Measurements from ENCODE around the gene SLC35B2.

Gene SLC35B2

DNA sequence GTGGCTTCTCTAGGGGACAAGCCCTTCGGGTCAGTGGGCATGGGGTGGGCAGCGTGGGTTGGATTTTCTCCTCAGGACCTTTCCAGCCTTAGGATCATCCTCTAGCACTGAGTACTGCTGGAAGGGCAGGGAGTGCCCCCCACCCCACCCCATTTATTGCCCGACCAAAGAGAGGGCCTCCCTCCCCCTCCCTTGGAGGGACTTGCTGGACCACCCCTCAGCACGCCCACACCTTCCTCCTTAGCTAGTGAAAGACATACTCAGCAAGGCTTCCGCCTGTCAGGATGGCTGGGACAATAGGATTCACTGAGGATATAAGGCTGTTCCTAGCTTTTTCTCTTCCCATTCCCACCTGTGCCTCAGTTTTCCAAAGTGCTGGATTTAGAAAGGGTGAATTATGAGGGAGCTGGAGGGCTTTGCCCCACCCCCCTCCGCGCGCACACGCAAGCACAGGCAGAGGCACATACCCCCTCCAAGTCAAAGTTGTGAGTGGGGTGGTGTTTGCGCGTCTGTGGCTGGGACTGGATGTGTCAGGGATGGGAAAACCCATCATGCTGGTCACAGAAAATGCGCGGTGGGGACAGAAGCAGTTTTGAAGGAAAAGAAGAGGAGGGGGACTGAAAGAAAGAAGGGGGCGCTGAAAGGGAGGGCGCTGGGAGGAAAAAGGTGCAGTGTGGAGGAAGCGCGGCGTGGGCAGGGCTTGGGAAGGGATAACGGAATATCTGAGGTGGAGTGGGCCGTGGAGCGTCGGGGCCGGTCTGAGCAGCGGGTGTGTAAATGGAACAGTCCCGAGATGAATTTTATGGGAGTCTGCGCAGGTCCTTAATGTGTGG lies 34.6 kb downstream of the SLC35B2 start:
- H3K4me3 ChIP-seq (replicated peaks; ENCODE audit: low read depth, low read length) = peak overlapping the region; percentile 52
- TF ChIP-seq, protein P1, sequence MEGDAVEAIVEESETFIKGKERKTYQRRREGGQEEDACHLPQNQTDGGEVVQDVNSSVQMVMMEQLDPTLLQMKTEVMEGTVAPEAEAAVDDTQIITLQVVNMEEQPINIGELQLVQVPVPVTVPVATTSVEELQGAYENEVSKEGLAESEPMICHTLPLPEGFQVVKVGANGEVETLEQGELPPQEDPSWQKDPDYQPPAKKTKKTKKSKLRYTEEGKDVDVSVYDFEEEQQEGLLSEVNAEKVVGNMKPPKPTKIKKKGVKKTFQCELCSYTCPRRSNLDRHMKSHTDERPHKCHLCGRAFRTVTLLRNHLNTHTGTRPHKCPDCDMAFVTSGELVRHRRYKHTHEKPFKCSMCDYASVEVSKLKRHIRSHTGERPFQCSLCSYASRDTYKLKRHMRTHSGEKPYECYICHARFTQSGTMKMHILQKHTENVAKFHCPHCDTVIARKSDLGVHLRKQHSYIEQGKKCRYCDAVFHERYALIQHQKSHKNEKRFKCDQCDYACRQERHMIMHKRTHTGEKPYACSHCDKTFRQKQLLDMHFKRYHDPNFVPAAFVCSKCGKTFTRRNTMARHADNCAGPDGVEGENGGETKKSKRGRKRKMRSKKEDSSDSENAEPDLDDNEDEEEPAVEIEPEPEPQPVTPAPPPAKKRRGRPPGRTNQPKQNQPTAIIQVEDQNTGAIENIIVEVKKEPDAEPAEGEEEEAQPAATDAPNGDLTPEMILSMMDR (IDR thresholded peaks at IDR 0.05; ENCODE audit: low read length, missing control alignments) = no peak
- DNase-seq (ENCODE audit: low read depth) = no peak

DNA sequence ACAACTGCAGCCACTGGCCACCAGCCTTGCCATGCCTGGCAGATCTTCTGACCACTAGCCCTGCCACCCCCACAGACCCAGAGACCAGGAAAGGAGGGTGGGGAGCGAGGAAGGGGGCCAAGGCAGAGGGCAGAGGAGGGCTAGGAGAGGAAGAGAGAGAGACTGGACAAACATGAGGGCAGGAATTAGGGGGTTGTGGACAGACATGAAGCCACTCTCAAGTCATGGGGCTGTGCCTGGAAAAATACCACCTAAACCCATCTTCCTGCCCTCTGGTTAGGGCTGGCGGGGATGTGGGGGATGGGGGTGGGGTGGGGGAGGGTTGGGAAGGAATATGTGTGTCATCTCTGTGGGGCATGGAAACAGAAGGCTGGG lies 35.4 kb downstream of the SLC35B2 start:
- TF ChIP-seq, protein P1 (IDR thresholded peaks at IDR 0.05; ENCODE audit: low read length, missing control alignments) = no peak
- no peak for DNase-seq (ENCODE audit: low read depth)
- H3K4me3 ChIP-seq (replicated peaks; ENCODE audit: low read depth, low read length) = no peak overlapping the region

DNA sequence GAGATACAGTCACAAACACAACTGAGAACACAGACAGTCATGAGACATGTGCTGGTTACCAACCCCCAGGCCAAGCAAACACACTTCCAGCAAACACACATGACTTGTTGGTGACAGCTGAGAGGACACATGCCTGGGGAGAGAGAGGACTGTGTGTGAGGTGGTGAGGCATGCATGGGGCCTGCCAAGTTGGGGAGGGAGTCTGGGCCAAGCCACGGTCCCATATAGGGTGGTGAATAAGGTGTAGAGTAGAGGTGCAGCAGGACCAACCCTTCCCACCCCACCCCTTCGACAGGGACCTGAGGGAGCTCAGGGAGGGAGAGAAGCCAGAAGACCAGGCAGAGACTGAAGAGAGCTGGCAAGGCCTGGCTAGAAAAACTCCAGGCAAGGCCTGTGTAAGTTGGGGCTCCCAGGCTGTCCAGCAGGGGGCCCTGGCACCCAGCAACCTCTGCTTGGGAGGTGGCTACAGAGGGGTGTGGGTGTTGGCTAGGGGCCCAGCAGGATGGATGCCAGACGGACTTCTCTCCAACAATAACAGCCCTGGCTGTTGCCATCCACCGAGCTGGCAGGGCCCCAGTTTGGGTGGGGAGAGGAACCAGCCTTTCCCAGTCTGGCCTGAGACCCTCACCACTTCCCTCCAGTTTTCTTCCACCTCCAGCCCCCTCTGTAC lies 35.9 kb downstream of the SLC35B2 start:
- no peak overlapping the region for H3K4me3 ChIP-seq (replicated peaks; ENCODE audit: low read depth, low read length)
- DNase-seq (ENCODE audit: low read depth) = peak; percentile 87
- TF ChIP-seq, protein P1 (IDR thresholded peaks at IDR 0.05; ENCODE audit: low read length, missing control alignments) = peak; percentile 87

DNA sequence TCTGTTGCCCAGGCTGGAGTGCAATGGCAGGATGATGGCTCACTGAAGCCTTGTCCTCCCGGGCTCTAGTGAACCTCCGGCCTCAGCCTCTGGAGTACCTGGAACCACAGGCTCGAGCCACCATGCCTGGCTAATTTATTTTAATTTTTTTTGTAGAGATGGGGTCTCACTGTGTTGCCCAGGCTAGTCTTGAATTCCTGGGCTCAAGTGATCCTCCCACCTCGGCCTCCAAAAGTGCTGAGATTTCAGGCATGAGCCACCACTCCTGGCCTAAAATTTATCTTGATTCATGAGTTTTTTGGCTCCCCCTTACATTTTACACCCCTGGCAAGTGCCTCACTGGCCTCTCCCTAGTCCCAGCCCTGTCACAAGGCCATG lies 36.4 kb downstream of the SLC35B2 start:
- TF ChIP-seq, protein P1 (IDR thresholded peaks at IDR 0.05; ENCODE audit: low read length, missing control alignments) = no peak

DNA sequence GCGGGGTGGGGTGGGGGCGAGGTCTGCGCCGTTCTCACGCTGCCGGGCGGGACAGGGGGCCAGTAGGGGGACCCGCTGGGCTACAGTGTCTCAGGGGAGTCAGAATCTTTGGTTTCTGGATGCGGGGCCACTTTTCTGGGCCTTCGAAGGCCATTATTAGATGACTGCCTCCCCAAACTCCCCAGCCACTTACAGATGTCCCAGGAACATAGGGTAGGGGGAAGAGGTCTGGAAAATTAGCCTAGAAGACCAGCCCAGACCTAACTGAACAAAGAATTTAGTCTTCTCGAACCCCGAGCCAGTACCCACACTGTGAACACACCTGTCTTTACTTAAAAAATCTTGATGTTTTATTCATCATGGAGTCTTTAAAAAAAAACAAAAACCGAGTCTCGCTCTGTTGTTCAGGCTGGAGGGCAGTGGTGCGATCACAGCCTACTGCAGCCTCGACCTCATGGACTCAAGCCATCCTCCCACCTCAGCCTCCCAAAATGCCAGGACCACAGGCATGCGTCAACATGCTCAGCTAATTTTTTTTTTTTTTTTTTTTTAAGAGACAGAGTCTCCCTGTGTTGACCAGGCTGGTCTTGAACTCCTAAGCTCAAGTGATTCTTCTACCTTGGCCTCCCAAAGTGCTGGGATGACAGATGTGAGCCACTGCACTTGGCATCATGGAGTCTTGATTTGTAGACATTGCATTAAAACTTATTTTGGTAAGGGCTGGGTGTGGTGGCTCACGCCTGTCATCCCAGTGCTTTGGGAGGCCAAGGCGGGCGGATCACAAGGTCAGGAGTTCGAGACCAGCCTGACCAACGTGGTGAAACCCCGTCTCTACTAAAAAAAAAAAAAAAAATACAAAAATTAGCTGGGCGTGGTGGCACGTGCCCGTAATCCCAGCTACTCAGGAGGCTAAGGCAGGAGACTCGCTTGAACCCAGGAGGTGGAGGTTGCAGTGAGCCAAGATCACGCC lies 37.2 kb downstream of the SLC35B2 start:
- H3K4me3 ChIP-seq (replicated peaks; ENCODE audit: low read depth, low read length) = peak overlapping the region; percentile 44
- TF ChIP-seq, protein P1 (IDR thresholded peaks at IDR 0.05; ENCODE audit: low read length, missing control alignments) = no peak
- DNase-seq (ENCODE audit: low read depth) = no peak

More for the DNA sequence above, 36.4 kb downstream of the SLC35B2 start:
- no peak overlapping the region for H3K4me3 ChIP-seq (replicated peaks; ENCODE audit: low read depth, low read length)
- DNase-seq (ENCODE audit: low read depth) = no peak

DNA sequence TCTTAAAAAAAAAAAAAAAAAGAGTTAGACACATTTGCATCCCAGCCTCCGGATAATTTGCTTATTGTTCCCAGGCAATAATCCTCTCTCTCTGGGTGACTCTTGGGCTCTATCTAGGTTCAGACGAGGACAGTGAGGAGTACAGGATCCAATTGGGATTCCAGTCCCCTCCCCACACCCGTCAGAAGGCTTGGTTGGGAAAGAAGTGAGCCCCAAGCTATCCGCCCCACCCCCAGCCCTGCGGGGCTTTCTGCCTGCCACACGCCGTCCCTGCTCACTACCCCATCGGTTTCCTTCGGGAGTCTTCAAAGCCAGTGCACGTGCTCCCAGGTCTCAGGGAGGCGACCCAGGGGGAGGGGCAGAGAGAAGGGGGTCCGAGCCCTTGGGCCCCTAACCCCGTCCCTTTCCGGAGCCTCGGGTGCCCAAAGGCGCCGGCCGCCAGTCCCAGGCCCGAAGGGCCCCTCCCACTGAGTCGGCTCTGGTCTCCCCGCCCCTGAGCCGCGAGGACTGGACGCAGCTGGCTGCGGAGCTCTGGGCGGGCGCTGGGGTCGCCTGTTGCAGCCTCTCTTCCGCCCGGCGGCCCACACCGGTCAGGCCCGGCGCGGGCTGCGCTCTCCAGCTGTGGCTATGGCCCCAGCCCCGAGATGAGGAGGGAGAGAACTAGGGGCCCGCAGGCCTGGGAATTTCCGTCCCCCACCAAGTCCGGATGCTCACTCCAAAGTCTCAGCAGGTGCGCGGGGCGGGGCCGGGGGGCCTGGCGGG lies 38.1 kb downstream of the SLC35B2 start:
- peak; percentile 58 for DNase-seq (ENCODE audit: low read depth)

More for the DNA sequence above, 38.1 kb downstream of the SLC35B2 start:
- H3K4me3 ChIP-seq (replicated peaks; ENCODE audit: low read depth, low read length) = peak overlapping the region; percentile 44
- TF ChIP-seq, protein P1 (IDR thresholded peaks at IDR 0.05; ENCODE audit: low read length, missing control alignments) = no peak

All from fibroblast of pulmonary artery (primary cell).